A549 (cell line): ENCODE measurements around the gene PNMT.

Experiments used
- EP300 ChIP-seq, 2 experiments: fragments of >200 bp; sonication (Bioruptor Twin); formaldehyde crosslinking; IDR thresholded peaks; 2 replicates in 1 of 2; 3 replicates in 1 of 2; pipeline ENCODE4 v1.6.1; 2016 to 2017
- GATA3 ChIP-seq: IDR thresholded peaks from 2 replicates; pipeline ENCODE4 v1.6.1; 2012; ENCODE audit warnings: borderline replicate concordance
- JUN ChIP-seq, 2 experiments: fragments of >200 bp; sonication (Bioruptor Twin); formaldehyde crosslinking; IDR thresholded peaks; 2 replicates in 1 of 2; 3 replicates in 1 of 2; pipeline ENCODE4 v1.6.1; 2016 to 2017
- JUNB ChIP-seq: fragments of >200 bp; sonication (Bioruptor Twin); formaldehyde crosslinking; IDR thresholded peaks from 2 replicates; pipeline ENCODE4 v1.6.1; 2016
- KDM1A ChIP-seq: fragments of 200-600 bp; sonication (generic); IDR thresholded peaks from 2 replicates; pipeline ENCODE4 v1.6.1; 2016; ENCODE audit warnings: low read depth, mild to moderate bottlenecking
- POLR2A ChIP-seq: IDR thresholded peaks from 2 replicates; pipeline ENCODE4 v1.6.1; 2012; ENCODE audit warnings: mild to moderate bottlenecking, low read length
- RFX5 ChIP-seq: fragments of 450-650 bp; IDR thresholded peaks from 2 replicates; pipeline ENCODE4 v1.7.1; 2014; ENCODE audit warnings: antibody characterized with exemption, mild to moderate bottlenecking, moderate library complexity
- ZSCAN20 ChIP-seq: fragments of 250-450 bp; sonication (Bioruptor Pico); IDR thresholded peaks from 2 replicates; pipeline ENCODE4 v1.8.0; 2022; ENCODE audit warnings: mild to moderate bottlenecking, moderate library complexity
- TF ChIP-seq, protein P1 (sequence below): fragments of >200 bp; sonication (Bioruptor Twin); formaldehyde crosslinking; IDR thresholded peaks from 3 replicates; pipeline ENCODE4 v1.5.1; 2016
- TF ChIP-seq, protein P2 (sequence below): IDR thresholded peaks from 2 replicates; pipeline ENCODE4 v1.6.1; 2012
- TF ChIP-seq, protein P3 (sequence below): fragments of 450-650 bp; IDR thresholded peaks from 2 replicates; pipeline ENCODE4 v1.6.1; 2014; ENCODE audit warnings: antibody characterized with exemption
- TF ChIP-seq, protein P4 (sequence below): fragments of 250-450 bp; sonication (Bioruptor Pico); IDR thresholded peaks from 2 replicates; pipeline ENCODE4 v1.5.0; 2020; ENCODE audit warnings: low read depth, mild to moderate bottlenecking, moderate library complexity
- TF ChIP-seq, protein P5 (sequence below): fragments of 200-600 bp; sonication (generic); IDR thresholded peaks from 2 replicates; pipeline ENCODE4 v1.6.1; 2016; ENCODE audit warnings: antibody characterized with exemption, mild to moderate bottlenecking, moderate library complexity

DNA sequence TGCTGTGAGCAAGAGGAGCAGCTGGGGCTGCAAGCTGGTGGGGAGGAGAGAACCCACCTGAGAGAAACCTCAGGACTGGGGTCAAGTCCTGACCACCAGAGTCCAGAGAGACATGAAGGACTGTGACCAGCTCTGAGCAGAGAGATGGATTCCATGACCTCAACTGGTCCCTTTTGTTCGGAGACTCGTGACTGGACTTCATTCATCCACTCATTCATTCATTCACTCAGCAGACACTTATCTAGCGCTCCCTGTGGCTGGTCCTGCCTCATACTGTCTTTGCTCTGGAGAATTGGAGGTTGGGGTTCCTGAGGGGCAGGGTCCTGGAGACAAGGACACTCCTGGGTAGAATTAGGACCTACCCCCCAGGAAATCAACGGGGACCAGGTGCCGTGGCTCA is 35.7 kb downstream of the PNMT start:
- TF ChIP-seq POLR2A: no peak
- TF ChIP-seq, protein P1, sequence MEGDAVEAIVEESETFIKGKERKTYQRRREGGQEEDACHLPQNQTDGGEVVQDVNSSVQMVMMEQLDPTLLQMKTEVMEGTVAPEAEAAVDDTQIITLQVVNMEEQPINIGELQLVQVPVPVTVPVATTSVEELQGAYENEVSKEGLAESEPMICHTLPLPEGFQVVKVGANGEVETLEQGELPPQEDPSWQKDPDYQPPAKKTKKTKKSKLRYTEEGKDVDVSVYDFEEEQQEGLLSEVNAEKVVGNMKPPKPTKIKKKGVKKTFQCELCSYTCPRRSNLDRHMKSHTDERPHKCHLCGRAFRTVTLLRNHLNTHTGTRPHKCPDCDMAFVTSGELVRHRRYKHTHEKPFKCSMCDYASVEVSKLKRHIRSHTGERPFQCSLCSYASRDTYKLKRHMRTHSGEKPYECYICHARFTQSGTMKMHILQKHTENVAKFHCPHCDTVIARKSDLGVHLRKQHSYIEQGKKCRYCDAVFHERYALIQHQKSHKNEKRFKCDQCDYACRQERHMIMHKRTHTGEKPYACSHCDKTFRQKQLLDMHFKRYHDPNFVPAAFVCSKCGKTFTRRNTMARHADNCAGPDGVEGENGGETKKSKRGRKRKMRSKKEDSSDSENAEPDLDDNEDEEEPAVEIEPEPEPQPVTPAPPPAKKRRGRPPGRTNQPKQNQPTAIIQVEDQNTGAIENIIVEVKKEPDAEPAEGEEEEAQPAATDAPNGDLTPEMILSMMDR: no peak
- TF ChIP-seq JUNB: no peak
- TF ChIP-seq ZSCAN20 (CRISPR knock-in tag): no peak
- TF ChIP-seq, protein P2, sequence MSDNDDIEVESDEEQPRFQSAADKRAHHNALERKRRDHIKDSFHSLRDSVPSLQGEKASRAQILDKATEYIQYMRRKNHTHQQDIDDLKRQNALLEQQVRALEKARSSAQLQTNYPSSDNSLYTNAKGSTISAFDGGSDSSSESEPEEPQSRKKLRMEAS: no peak
- TF ChIP-seq, protein P3, sequence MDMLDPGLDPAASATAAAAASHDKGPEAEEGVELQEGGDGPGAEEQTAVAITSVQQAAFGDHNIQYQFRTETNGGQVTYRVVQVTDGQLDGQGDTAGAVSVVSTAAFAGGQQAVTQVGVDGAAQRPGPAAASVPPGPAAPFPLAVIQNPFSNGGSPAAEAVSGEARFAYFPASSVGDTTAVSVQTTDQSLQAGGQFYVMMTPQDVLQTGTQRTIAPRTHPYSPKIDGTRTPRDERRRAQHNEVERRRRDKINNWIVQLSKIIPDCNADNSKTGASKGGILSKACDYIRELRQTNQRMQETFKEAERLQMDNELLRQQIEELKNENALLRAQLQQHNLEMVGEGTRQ: no peak
- TF ChIP-seq RFX5: no peak
- no peak for TF ChIP-seq KDM1A
- TF ChIP-seq EP300 (IDR thresholded peaks at IDR 0.05): no peak
- no peak for TF ChIP-seq JUN (IDR thresholded peaks at IDR 0.05)
- TF ChIP-seq, protein P4, sequence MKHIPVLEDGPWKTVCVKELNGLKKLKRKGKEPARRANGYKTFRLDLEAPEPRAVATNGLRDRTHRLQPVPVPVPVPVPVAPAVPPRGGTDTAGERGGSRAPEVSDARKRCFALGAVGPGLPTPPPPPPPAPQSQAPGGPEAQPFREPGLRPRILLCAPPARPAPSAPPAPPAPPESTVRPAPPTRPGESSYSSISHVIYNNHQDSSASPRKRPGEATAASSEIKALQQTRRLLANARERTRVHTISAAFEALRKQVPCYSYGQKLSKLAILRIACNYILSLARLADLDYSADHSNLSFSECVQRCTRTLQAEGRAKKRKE (CRISPR knock-in tag): no peak
- TF ChIP-seq, protein P5, sequence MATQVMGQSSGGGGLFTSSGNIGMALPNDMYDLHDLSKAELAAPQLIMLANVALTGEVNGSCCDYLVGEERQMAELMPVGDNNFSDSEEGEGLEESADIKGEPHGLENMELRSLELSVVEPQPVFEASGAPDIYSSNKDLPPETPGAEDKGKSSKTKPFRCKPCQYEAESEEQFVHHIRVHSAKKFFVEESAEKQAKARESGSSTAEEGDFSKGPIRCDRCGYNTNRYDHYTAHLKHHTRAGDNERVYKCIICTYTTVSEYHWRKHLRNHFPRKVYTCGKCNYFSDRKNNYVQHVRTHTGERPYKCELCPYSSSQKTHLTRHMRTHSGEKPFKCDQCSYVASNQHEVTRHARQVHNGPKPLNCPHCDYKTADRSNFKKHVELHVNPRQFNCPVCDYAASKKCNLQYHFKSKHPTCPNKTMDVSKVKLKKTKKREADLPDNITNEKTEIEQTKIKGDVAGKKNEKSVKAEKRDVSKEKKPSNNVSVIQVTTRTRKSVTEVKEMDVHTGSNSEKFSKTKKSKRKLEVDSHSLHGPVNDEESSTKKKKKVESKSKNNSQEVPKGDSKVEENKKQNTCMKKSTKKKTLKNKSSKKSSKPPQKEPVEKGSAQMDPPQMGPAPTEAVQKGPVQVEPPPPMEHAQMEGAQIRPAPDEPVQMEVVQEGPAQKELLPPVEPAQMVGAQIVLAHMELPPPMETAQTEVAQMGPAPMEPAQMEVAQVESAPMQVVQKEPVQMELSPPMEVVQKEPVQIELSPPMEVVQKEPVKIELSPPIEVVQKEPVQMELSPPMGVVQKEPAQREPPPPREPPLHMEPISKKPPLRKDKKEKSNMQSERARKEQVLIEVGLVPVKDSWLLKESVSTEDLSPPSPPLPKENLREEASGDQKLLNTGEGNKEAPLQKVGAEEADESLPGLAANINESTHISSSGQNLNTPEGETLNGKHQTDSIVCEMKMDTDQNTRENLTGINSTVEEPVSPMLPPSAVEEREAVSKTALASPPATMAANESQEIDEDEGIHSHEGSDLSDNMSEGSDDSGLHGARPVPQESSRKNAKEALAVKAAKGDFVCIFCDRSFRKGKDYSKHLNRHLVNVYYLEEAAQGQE: no peak
- TF ChIP-seq GATA3: no peak
